HG02840 (cell line): ENCODE data around the gene DEGS2.

ENCODE experiments used
- ATAC-seq: cut with Tn5 transposase; IDR thresholded peaks from one replicate; pipeline ENCODE4 v1.9.1; 2021; ENCODE audit warnings: mild to moderate bottlenecking, moderate library complexity, moderate number of reproducible peaks; ENCODE audit not compliant: unreplicated experiment, low FRiP score

The DEGS2 gene

DNA sequence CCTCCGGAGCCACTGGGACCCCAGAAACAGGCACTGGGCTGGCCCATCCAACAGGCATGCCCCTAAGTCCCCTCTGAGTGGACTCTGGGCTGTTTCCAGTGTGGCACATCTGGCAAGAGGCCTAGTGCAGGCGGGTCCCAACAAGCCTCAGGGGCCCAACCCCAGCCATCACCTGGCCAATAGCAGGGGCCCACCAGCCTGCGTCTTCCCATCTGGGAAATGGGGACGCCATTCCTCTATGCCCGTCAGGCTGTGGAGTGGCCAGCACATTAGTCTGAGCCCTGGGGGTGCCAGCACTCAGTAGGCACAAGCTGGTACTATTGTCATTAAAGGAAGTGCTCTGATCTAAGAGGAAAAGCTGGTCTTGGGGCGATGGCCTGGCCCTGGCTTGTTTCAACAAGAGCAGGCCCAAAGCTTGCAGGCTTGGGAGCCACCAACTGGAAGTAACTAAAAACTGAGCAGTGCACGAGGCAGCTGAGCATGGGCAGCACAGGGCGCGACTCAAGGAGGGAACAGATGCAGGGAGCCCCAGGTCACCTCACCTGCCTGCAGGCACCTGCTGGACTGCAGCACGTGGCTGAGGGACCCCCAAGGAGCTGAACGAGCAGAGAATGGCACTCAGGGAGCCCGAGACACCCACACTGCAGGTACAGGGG is 8.4 kb downstream of the DEGS2 start:
- ATAC-seq: no peak

DNA sequence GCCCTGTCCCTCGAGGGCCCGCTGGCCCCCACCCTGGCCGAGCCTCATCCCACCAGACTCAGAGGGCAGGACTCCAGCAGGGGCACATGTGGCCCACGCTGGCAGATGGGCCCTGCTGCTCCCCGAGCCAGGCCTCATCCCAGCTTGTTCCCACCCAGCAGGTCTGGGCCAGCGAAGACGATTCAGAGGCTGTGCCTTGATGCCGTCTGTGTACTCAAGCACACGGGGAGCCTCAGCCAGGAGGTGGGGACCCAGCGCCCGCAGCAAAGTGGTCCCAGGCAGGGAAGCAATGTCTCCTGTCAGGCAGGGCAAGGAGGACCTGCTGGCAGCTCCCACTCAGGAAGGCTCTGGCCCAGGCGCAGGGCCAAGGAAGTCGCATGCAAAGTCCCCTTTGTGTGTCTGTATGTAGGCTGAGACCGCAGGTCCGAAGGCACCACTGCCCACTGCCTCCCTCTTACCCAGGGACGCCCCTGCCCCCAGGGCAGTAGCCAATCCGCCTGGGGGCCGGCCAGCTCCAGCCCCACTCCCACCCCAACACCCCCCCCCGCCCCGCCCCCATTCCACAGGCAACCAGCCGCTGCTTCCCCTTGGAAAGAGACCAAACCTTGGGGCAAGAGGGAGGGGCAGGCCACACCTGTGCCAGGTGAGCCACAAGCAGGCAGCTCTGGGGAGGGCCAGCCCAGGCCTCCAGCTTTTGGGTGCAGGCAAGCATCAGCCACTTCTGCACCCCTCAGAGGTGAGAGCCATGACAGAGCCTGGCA is 9.4 kb downstream of the DEGS2 start:
- ATAC-seq: no peak

DNA sequence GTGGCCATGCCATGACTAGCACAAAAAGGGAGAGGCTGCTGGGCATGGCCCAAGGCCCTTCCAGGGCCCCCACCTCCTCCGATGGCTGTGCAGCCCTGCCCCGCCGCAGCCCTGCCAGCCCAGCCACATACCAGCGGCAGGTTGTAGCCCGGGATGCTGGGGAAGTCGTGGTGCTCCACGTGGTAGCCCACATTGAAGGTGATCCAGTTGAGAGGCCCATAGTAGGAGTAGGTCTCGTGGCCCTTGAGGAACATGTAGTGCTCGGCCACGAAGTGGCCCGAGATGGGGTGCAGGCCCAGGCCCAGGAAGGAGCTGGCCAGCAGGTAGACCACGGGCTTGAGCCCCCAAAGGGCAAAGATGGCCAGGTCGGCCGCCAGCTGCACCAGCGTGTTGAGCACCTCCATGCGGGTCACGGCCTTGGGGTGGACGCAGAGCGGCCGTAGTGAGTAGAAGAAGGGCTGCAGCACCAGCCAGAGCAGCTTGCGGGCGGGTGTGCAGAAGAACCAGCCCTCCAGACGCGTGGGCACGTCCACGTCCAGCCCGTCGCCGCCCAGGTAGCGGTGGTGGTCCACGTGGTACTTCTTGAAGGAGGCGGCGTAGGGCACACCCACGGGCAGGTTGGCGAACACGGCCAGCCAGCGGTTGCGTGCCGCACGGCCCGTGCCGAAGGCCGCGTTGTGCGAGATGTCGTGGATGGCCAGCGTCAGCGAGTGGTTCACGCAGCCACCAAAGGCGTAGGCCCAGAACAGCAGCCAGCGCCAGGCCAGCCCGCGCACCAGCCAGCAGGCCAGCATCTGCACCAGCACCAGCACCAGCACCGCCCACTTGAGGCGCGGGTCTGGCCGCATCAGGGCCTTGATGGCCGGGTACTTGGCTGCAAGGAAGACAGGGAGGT is 10.4 kb downstream of the DEGS2 start:
- no peak for ATAC-seq

DNA sequence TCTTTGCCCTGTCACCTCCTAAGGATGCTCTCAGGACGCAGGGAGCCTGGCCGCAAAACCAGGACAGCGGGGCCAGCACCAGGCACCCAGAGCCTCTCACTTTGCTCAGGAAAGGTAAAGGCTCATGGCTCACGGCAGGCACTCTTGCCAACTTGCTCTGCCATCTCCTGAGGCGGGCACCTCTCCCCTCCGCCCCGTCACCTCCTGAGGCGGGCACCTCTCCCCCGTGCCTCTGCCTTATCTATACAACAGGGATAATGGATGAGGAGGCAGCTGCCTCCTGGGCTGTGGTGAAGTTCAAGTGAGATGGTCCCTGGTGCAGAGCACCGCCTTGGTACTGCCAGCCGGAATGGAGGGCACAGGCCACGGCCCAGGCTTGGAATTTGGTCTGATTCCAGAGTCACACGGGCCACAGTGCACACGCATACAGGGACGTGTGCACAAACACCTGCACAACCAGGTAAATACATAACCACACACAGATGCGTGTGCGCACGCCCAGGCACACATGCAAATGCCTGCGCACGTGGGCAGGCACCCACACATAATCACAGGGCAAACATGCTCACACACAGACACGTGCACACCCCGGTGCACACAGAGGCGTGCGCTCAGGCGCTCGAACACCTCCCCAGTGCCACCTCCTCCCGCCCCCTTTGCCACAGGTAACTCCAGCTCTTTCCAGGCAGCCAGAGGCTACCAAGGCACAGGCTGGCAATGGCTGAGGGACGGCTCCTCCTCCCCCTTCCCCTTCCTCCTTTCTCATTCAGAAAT is 11.6 kb downstream of the DEGS2 start:
- no peak for ATAC-seq

DNA sequence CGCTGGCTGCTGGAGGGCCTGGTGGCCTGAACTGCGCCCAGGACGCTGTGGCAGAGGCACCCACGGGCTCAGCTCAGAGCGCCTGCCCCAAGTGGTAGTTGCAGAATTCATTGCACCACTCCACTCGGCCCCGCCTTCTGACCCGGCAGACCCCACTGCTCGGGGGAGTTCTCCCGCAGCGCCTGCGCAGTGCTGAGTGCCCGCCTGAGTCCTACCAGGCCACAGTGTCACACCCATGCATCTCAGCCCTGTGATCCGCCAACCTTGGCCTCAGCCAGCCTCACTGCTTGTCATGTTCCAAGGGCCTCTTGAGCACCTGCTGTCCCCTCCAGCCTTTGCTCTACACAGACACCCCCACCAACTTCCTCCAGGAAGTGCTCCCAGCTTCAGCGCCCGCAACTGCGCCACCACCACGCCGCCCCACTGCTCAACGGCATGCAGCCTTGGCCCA is 12.2 kb downstream of the DEGS2 start:
- ATAC-seq: no peak

DNA sequence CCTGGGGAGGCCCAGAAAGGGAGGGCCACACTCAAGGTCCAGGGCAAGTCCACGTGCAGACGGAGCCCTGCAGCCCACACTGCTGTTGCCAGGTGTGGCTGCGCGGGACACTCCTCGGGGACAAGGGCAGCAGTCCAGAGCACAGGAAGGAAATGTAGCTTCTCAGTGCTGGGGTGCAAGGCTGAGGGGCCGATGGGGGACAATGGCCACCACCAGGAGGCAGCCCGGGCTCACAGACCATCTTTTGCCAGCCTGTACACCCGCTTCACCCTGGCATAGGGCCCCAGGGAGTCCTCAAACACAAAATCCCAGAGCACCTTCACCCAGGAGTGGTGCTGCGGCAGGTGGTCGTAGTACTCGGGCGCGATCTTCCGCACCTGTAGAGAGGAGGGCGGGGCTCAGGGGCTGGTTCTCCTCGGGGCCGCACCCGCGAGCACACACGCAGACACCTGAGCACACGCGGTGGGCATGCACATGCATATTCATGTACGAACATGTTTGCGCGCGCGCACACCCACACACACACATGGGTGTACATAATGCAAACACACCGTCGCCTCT is 12.8 kb downstream of the DEGS2 start:
- no peak for ATAC-seq

DNA sequence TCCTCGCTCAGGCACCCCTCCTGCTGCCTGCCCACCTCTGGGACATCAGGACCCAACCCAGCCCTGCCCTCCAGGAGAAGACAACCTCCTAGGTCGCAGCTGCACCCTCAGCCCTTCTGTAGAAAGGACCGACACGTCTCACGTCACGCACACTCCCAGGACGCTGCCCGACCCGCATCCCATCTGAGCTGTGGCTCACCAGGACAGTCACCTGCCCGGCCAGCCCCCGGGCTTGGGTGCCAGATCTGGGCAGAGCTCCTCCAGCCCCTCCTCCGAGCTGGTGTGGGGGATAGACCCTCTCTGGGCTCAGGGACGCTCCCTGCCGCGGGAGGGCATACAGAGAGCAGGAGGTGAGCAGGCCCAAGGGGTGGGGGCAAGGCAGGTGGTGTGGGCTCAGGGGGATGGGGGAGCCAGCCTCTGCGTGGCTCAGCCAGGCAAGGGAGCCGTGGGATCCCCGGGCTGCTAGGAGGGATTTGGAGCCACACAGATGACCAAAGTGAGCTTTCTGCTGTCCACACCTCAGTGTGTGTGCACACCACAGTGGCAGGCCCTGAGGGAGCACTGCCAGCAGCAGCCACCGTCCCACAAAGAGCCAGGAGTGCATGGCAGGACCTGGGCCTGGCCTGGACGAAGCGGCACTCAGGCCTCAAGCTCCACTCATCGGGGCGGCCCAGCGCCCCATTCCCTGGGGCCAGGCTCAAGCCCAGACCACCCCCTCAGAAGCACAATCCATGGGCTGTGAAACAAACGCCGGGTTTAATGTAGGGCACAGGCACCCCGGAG is 13.6 kb downstream of the DEGS2 start:
- no peak for ATAC-seq

DNA sequence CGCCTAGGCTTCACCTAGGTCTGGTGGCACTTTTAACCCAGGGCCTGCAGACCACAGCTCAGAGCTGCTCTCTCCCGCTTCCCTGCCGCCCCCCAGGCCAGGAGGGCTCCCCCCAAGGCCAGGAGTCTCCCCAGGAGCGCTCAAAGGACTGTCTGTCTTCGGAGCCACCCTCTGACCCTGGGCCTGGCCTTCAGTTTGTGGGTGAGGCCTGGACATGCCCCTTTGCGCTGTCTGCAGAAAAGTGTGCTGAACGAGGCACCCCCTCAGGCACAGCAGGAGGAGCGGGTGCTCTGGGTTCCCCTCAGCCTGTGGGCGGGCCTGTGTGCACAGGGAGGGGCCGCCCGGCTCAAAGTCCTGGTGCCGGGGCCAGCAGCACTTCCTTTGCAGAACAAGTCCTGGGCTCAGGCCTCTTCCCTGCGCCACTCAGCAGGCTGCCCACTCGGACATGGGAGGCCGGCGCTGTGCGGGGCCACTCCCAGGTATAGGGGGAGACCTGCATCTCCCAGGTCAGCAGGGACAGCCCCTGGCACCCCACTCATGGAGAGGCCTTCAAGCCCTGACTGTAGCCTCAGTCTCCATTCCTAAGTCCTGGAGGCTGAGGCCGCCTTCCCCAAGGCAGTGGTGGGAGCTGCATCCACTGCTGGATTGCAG is 14.3 kb downstream of the DEGS2 start:
- no peak for ATAC-seq

DNA sequence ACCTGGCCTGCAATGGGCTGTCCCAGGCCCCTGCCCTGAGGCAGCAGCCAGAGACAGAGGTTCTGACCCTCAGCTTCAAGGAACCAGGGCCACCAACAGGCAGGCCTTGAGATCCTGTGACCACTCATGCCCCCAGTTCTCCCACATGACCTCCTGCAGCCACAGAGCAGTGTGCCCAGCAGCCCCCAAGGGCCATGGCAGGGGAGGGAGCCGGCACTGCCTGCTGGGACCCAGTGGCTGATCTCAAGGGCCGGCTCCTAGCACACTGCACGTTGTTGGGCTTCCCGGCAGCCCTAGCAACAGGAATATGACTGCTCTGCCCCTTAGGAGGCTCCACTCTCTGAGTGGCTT is 14.8 kb downstream of the DEGS2 start:
- no peak for ATAC-seq

DNA sequence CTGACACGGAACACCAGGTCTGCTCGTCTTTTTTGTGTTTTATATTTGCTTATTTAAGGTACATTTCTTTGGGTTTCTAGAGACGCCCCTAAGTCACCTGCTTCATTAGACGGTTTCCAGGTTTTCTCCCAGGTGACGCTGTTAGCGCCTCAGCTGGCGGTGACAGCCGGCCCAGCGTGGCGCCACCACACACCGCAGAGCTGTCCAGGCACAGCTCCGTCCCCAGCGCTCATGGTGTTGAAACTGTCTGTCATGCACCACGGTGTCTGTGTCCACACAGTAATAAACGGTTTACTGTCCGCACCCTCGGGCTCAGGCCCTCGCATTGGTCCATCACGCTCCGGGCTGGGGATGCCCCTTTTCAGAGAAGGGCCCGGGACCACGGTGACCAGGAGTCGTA is 15.5 kb downstream of the DEGS2 start:
- ATAC-seq: no peak

DNA sequence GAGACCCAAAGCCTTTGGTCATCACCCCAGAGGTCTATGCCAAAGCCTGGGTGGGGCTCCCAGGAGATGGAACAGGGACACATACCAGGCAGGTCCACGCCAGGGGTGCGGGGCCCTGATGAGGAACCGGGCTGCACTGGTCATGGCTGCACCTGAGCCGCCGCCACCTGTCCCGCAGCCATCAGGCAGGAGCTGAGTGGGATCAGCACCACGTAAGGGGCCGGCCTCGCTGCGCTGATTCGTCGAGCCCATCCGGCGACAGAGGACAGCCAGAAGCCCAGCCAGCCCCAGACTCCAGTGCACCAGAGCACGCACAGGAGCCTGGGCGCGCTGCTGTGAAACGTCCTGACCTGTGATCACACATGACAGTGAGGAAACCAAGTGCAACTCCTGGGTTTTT is 15.9 kb downstream of the DEGS2 start:
- no peak for ATAC-seq

DNA sequence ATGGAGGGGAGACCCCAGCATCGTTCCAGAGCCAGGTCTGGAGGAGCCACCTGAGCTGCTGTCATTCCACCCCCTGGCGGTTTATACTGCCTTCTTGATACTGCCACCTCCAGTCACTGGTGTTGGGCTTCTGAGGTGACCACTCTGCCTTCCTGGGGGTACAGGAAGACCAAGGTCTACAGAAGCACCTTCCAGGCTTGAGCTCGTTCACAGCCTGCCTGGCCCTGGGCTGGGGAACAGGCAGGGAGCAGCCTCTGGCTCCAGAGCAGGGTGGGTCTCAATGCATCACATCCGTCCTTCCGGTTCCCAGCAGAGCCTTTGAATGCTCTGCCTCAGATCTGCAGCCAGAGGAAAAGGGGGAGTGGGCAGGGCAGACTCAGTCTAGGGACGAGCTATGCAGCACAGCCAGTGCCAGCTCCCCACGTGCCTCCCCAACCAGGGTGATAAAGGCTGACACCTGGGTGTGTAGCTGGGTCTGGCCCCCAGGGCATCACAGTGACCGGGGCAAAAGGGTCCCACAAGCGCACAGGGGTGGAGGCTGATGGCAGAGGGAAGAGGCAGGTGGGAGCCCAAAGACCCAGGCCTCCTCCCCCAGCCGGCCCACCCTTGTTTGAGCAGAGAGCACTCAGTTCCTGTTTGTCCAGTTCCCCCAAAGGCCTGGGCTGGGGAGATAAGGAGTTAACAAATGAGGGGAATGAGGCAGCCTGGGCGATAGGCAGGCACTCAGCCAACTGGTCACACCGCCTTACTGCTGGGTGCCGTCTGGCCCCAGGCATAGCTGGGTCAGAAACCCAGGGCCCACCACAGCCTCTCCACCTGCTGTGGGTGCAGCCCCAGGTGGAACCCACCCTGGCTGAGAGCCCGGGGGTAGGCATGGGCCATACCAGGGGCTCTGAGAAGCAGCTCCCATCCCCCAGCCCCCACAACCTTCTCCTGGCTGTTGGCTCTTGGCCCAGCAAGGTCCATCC is 17.1 kb downstream of the DEGS2 start:
- no peak for ATAC-seq

DNA sequence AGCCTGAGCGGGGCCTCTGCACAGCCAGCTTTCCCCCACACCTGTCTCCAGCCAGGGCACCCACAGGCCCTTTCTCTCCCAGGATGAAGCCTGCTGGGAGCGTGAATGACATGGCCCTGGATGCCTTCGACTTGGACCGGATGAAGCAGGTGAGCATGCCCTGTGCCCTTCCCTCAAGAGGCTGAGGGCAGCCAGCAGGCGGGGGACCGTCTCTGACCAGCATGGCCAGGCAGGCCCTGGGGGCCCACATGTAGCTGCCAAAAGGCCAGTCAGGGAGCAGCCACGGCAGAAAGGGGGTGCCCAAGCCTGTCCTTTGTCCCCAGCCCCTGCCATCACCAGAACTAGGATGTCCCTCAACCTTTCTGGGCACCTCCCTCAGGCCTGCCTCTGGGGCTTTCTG is 18.3 kb downstream of the DEGS2 start:
- no peak for ATAC-seq

DNA sequence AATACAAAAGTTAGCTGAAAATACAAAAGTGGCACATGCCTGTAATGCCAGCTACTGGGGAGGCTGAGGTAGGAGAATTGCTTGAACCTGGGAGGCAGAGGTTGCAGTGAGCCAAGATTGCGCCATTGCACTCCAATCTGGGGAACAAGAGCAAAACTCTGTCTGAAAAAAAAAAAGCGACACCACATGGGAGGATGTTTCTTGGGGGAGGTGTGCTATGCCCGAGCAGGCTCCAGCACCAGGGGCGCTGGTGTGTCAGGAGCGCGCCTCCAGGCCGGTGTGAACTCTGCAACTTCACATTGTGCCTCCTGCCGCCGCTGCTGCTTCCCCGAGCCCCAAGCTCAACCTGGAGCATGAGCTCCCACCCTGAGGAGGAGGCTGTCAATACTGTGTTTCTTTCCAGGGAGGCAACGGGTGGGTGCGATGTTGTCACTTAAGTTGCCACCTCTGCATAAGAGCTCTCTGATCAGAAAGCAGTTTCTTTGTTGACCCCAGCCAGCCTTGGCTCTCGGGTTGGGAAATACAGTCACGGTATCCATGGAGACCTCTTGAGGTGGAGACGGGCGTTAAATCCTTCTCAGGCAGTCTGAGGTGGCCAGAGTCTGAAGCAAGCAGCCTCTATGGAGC is 18.9 kb downstream of the DEGS2 start:
- no peak for ATAC-seq

DNA sequence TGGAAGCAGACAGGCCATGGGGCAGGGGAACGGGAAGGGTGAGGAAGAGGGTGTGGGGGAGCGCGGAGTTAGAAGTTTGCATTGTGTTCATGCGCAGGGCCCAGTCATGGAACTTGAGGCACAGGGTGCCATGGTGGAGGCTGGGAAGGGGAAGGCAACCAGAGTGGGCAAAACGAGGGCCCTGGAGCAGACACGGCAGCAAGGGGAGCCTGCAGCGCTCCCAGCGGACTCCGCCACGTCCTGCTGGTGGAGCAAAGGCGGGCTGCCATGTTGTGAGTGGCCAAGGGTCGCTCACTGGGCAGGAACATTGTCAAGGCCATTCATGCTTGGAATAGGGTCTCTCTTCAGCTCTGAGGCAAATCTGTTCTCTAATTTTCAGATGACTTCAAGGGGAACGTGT is 20.5 kb downstream of the DEGS2 start:
- no peak for ATAC-seq

DNA sequence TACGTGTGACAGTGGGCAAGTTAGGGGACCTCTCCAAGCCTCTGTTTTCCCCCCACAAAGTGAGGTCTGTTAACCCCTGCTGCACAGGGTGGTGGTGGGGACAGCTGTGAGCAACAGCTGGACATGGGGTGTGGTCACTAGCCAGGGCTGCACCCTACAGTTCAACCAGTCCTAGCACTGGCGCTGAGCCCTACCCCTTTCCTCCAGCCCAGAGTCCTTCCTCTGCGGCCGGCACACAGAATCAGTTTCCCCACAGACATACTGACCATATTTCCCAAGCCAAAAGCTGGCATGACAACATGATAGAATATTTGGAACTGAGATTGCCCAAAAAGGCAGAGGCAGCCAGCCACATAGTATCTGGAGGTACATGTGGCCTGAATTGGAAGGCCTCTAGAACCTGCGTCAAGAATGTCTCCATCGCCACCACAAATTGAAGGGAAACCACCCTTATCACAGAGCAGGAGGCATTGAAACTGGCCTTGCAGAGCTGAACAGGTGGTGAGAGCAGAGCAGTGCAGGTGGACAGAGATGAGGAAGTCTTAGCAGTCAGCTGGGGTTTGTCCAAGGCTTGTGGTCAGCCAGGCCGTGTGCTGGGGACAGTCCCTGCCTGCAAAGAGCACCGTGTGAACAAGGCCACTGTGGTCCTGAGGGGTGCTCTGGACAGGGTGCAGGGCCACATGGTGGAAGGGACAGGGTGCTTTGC is 21.2 kb downstream of the DEGS2 start:
- ATAC-seq: peak; percentile 42

DNA sequence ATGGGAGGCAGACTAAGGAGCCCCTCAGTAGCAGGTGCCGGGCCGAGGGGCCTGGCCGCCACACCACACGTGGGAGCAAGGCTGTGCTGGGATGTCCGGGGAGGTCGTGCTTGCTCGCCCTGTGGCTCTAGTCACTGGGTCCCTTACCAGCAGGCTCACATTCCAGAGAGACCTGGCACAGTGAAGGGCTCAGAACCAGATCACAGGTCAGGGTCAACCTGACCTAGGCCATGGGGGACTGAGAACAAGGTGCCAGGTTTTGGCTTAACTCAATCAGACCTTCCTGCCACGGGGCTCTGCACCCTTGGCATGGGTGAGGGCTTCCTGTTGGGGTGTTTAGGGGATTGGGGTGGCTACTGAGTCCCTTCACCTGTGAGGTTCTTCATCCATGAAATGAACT is 22.3 kb downstream of the DEGS2 start:
- ATAC-seq: no peak
